ENCODE measurements around the gene ANXA2R.
A peak's percentile ranks its signal among the peaks of the same experiment; 100 is the strongest.

DNA sequence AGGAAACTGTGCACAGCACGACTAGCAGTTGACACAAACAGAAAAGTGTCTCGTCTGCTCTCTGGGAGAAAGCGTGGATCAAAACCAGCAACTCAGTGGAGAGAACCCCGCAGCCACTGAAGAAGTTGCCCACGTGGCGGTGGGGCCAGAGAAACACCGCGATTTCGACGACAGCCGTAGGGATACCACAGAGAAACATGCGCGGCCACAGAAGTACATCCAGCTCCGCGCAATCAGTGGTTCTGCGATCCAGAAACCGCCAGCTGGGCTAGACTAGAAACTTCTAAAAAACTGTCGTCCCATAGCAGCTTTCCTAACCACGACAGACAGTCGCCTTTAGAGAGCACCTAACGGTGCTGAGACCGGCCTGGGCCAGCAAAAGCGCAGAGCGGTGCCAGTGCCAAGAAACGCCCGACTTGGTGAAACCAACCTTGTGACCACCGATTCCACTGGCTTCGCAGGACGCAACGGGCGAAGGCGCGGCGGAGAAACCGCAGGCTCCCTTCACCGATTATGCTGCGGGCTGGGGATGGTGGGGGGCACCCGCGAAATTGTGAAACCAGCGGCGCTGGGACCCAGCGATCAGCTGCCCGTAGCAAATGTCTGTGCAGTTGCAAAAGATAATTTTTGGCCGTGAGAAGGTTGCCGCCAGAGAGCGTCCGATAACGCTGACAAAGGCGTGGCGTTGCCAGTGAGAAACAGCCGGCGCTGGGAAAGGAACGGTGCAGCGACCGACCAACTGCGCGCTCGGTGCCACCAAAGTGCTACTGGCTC lies 2.7 kb upstream of the ANXA2R start:
- TF ChIP-seq, protein P1, sequence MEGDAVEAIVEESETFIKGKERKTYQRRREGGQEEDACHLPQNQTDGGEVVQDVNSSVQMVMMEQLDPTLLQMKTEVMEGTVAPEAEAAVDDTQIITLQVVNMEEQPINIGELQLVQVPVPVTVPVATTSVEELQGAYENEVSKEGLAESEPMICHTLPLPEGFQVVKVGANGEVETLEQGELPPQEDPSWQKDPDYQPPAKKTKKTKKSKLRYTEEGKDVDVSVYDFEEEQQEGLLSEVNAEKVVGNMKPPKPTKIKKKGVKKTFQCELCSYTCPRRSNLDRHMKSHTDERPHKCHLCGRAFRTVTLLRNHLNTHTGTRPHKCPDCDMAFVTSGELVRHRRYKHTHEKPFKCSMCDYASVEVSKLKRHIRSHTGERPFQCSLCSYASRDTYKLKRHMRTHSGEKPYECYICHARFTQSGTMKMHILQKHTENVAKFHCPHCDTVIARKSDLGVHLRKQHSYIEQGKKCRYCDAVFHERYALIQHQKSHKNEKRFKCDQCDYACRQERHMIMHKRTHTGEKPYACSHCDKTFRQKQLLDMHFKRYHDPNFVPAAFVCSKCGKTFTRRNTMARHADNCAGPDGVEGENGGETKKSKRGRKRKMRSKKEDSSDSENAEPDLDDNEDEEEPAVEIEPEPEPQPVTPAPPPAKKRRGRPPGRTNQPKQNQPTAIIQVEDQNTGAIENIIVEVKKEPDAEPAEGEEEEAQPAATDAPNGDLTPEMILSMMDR (IDR thresholded peaks at IDR 0.05; ENCODE audit: borderline replicate concordance, extremely low read depth, low read length, poor library complexity, severe bottlenecking) = peak; percentile 58
- no peak for TF ChIP-seq EZH2 (IDR thresholded peaks at IDR 0.05; ENCODE audit: borderline replicate concordance, low read depth, low read length, severe bottlenecking)
